ENCODE results near the gene HS3ST4. TPM values are rescaled to one million over a fixed set of nuclear protein-coding genes. Genes with fewer than 3 reads are reported as not detected.

The HS3ST4 gene
- total RNA-seq, 4 donors from 2014 or later: 0.11 TPM; not detected in 3

GRCh38 chr16:25951999-25952398 lies 260.2 kb downstream of the HS3ST4 start:
- no peak for TF ChIP-seq CTCF (IDR thresholded peaks at IDR 0.05)
- no peak for TF ChIP-seq POLR2A (IDR thresholded peaks at IDR 0.05)
- DNase-seq: no peak
- Histone ChIP-seq H3K27ac (no peak overlapping the region), H3K4me1 (no peaks in the 10 kb centered on the region), H3K4me3 (replicated peaks in 1 of 3) (no peak overlapping the region), H3K36me3 (no peaks in the 10 kb centered on the region), H3K27me3 (no peaks in the 10 kb centered on the region), H3K9me3 (no peaks in the 10 kb centered on the region)
- intact Hi-C loops (cut with DNase I): no loop called here
- WGBS, 2 donors: 65 to 68% methylated on average over 1 of the region's 1 CpG

GRCh38 chr16:25952983-25953382 lies 261.2 kb downstream of the HS3ST4 start:
- no peak for TF ChIP-seq POLR2A (IDR thresholded peaks at IDR 0.05)

GRCh38 chr16:25957707-25958106 lies 265.9 kb downstream of the HS3ST4 start:
- no peak overlapping the region for H3K27ac ChIP-seq
- H3K36me3 ChIP-seq: no peaks in the 10 kb centered on the region
- intact Hi-C loops (cut with DNase I): no loop called here
- no peak for DNase-seq
- no peaks in the 10 kb centered on the region for H3K4me1 ChIP-seq
- no peak overlapping the region for H3K4me3 ChIP-seq (replicated peaks in 1 of 3)
- no peaks in the 10 kb centered on the region for H3K9me3 ChIP-seq
- 76 to 89% methylated on average over 2 of the region's 2 CpGs for WGBS, 2 donors
- TF ChIP-seq CTCF (IDR thresholded peaks at IDR 0.05) (no peak), POLR2A (IDR thresholded peaks at IDR 0.05) (no peak)
- no peaks in the 10 kb centered on the region for H3K27me3 ChIP-seq

More at GRCh38 chr16:25952983-25953382, 261.2 kb downstream of the HS3ST4 start:
- no peaks in the 10 kb centered on the region for H3K9me3 ChIP-seq
- no peak for DNase-seq
- H3K27me3 ChIP-seq: no peaks in the 10 kb centered on the region
- 85 to 89% methylated on average over 3 of the region's 3 CpGs for WGBS, 2 donors
- H3K36me3 ChIP-seq: no peaks in the 10 kb centered on the region
- no peaks in the 10 kb centered on the region for H3K4me1 ChIP-seq
- intact Hi-C loops (cut with DNase I): no loop called here
- no peak overlapping the region for H3K4me3 ChIP-seq (replicated peaks in 1 of 3)
- no peak overlapping the region for H3K27ac ChIP-seq

GRCh38 chr16:25959221-25959620 lies 267.5 kb downstream of the HS3ST4 start:
- Histone ChIP-seq H3K4me3 (replicated peaks in 1 of 3) (no peak overlapping the region), H3K9me3 (no peaks in the 10 kb centered on the region), H3K36me3 (no peaks in the 10 kb centered on the region), H3K27ac (no peak overlapping the region), H3K27me3 (no peaks in the 10 kb centered on the region), H3K4me1 (no peaks in the 10 kb centered on the region)
- 87 to 90% methylated on average over 2 of the region's 2 CpGs for WGBS, 2 donors
- no peak for TF ChIP-seq CTCF (IDR thresholded peaks at IDR 0.05)
- TF ChIP-seq POLR2A (IDR thresholded peaks at IDR 0.05): no peak
- no peak for DNase-seq
- intact Hi-C loops (cut with DNase I): no loop called here

GRCh38 chr16:25966172-25967097 lies 274.7 kb downstream of the HS3ST4 start:
- H3K27me3 ChIP-seq: no peaks in the 10 kb centered on the region
- WGBS, 2 donors: 47 to 67% methylated on average over 1 of the region's 1 CpG
- H3K36me3 ChIP-seq: no peaks in the 10 kb centered on the region
- no peaks in the 10 kb centered on the region for H3K9me3 ChIP-seq
- TF ChIP-seq POLR2A (IDR thresholded peaks at IDR 0.05): no peak
- TF ChIP-seq CTCF (IDR thresholded peaks at IDR 0.05): no peak
- intact Hi-C loops (cut with DNase I): no loop called here
- no peak overlapping the region for H3K27ac ChIP-seq
- H3K4me3 ChIP-seq (replicated peaks in 1 of 3): no peak overlapping the region
- no peaks in the 10 kb centered on the region for H3K4me1 ChIP-seq
- no peak for DNase-seq

Data from thyroid gland (tissue), 4 donors.